Activated naive CD4-positive, alpha-beta T cell treated with anti-CD3 and anti-CD28 coated beads for 36 hours (primary cell): ENCODE measurements around the gene PTPRR. TPM values are rescaled to one million over a fixed set of nuclear protein-coding genes. Genes with fewer than 3 reads are reported as not detected.

Experiments
- CTCF ChIA-PET: fragments of 350-600 bp; sonication (Branson Sonifier 250); formaldehyde crosslinking; loops from one replicate; lab custom pipeline; 2021; ENCODE audit warnings: antibody characterized with exemption; lab: Charles Lee
- DNase-seq: peaks from one replicate; pipeline ENCODE4 v3.0.0-alpha.2; 2020
- H3K27ac Mint-ChIP-seq: one replicate; pipeline ENCODE4 v1.8.0; 2021; ENCODE audit warnings: mild to moderate bottlenecking, mixed read lengths
- H3K27me3 Mint-ChIP-seq: one replicate; pipeline ENCODE4 v1.8.0; 2021; ENCODE audit warnings: low read depth, mixed read lengths
- H3K36me3 Mint-ChIP-seq: one replicate; pipeline ENCODE4 v1.8.0; 2021; ENCODE audit warnings: low read depth, mixed read lengths
- H3K4me1 Mint-ChIP-seq: one replicate; pipeline ENCODE4 v1.8.0; 2021; ENCODE audit warnings: low read depth, mixed read lengths
- H3K4me3 Mint-ChIP-seq: one replicate; pipeline ENCODE4 v1.8.0; 2021; ENCODE audit warnings: mild to moderate bottlenecking, moderate library complexity, mixed read lengths
- H3K9me3 Mint-ChIP-seq: one replicate; pipeline ENCODE4 v1.8.0; 2021; ENCODE audit warnings: mixed read lengths
- intact Hi-C: fragments of 100-400 bp; cut with micrococcal nuclease; formaldehyde crosslinking; loops from one replicate; pipeline ENCODE4 v1.15.1; 2023
- total RNA-seq, 2 experiments: library from RNA; stranded (reverse); gene quantifications; one replicate each; pipeline ENCODE4 v1.2.3, GENCODE V29; 2021

Gene PTPRR
- total RNA-seq, 2 experiments from 2014 or later = not detected

GRCh38 chr12:70721656-70722357 lies 198.7 kb downstream of the PTPRR start:
- no peak overlapping the region for H3K27ac Mint-ChIP-seq
- CTCF ChIA-PET = interaction anchor here (0.9 to 1.8 kb wide), 3 partner anchors 8 to 821 kb away, joined by 3 to 4 read pairs (median 4); no protein-coding TSS in a partner anchor
- peaks cover 6% of the 10 kb centered on the region for H3K4me1 Mint-ChIP-seq
- H3K36me3 Mint-ChIP-seq = no peaks in the 10 kb centered on the region
- H3K9me3 Mint-ChIP-seq = no peaks in the 10 kb centered on the region
- H3K27me3 Mint-ChIP-seq = peaks cover 7% of the 10 kb centered on the region
- H3K4me3 Mint-ChIP-seq = no peak overlapping the region
- DNase-seq = no peak
- intact Hi-C loops = loop anchor here (10.0 kb wide), 1 partner anchor 1367 kb away; the partner anchor contains the start of gene YEATS4

GRCh38 chr12:70721216-70721615 lies 199.3 kb downstream of the PTPRR start:
- CTCF ChIA-PET = interaction anchor here (0.9 to 1.9 kb wide), 7 partner anchors 8 to 842 kb away, joined by 3 to 6 read pairs (median 4); no protein-coding TSS in a partner anchor
- no peak for DNase-seq
- Mint-ChIP-seq H3K27ac (no peak overlapping the region), H3K9me3 (no peaks in the 10 kb centered on the region), H3K36me3 (no peaks in the 10 kb centered on the region), H3K4me1 (peaks cover 6% of the 10 kb centered on the region), H3K4me3 (no peak overlapping the region), H3K27me3 (peaks cover 9% of the 10 kb centered on the region)
- intact Hi-C loops = loop anchor here (10.0 kb wide), 1 partner anchor 1366 kb away; the partner anchor contains the start of gene YEATS4

GRCh38 chr12:70719672-70720420 lies 200.7 kb downstream of the PTPRR start:
- H3K4me3 Mint-ChIP-seq = peak overlapping the region; percentile 45
- DNase-seq = peak; percentile 28
- H3K36me3 Mint-ChIP-seq = no peaks in the 10 kb centered on the region
- H3K27ac Mint-ChIP-seq = no peak overlapping the region
- peaks cover 6% of the 10 kb centered on the region for H3K4me1 Mint-ChIP-seq
- CTCF ChIA-PET = interaction anchor here (0.9 to 1.9 kb wide), 4 partner anchors 10 to 819 kb away, joined by 3 to 6 read pairs (median 4); no protein-coding TSS in a partner anchor
- peaks cover 9% of the 10 kb centered on the region for H3K27me3 Mint-ChIP-seq
- intact Hi-C loops = loop anchor here (1.0 to 10.0 kb wide), 4 partner anchors 130 to 1365 kb away; partner anchors contain the start of gene YEATS4
- H3K9me3 Mint-ChIP-seq = no peaks in the 10 kb centered on the region

- Mint-ChIP-seq H3K9me3 (no peaks in the 10 kb centered on the region), H3K27me3 (peaks cover 9% of the 10 kb centered on the region), H3K27ac (no peak overlapping the region), H3K4me3 (no peak overlapping the region), H3K4me1 (peaks cover 6% of the 10 kb centered on the region), H3K36me3 (no peaks in the 10 kb centered on the region)
- CTCF ChIA-PET = interaction anchor here (0.9 kb wide), 1 partner anchor 129 kb away, joined by 3 read pairs; no protein-coding TSS in a partner anchor
- intact Hi-C loops = loop anchor here (1.0 kb wide), 1 partner anchor 129 kb away; no protein-coding TSS in a partner anchor
- DNase-seq = no peak
These were observed 201.5 kb downstream of the PTPRR start for GRCh38 chr12:70719071-70719470.

- no peaks in the 10 kb centered on the region for H3K9me3 Mint-ChIP-seq
- DNase-seq = no peak
- no peak overlapping the region for H3K4me3 Mint-ChIP-seq
- H3K4me1 Mint-ChIP-seq = no peaks in the 10 kb centered on the region
- H3K27ac Mint-ChIP-seq = no peak overlapping the region
- peaks cover 11% of the 10 kb centered on the region for H3K27me3 Mint-ChIP-seq
- CTCF ChIA-PET = no interaction called here
- no peaks in the 10 kb centered on the region for H3K36me3 Mint-ChIP-seq
- intact Hi-C loops = no loop called here
These were observed 208.7 kb downstream of the PTPRR start for GRCh38 chr12:70711831-70712230.

GRCh38 chr12:70709022-70709421 lies 211.5 kb downstream of the PTPRR start:
- Mint-ChIP-seq H3K36me3 (no peaks in the 10 kb centered on the region), H3K9me3 (no peaks in the 10 kb centered on the region), H3K4me1 (no peaks in the 10 kb centered on the region), H3K27ac (no peak overlapping the region), H3K4me3 (no peak overlapping the region), H3K27me3 (peaks cover 9% of the 10 kb centered on the region)
- intact Hi-C loops = no loop called here
- no peak for DNase-seq
- CTCF ChIA-PET = no interaction called here

- no peak for DNase-seq
- H3K9me3 Mint-ChIP-seq = no peaks in the 10 kb centered on the region
- H3K4me1 Mint-ChIP-seq = no peaks in the 10 kb centered on the region
- H3K36me3 Mint-ChIP-seq = no peaks in the 10 kb centered on the region
- H3K27me3 Mint-ChIP-seq = peaks cover 14% of the 10 kb centered on the region
- H3K4me3 Mint-ChIP-seq = no peak overlapping the region
- H3K27ac Mint-ChIP-seq = no peak overlapping the region
- intact Hi-C loops = no loop called here
- CTCF ChIA-PET = no interaction called here
These were observed 213.9 kb downstream of the PTPRR start for GRCh38 chr12:70706611-70707010.

GRCh38 chr12:70698345-70698744 lies 222.2 kb downstream of the PTPRR start:
- CTCF ChIA-PET = interaction anchor here (0.5 kb wide), 1 partner anchor 186 kb away, joined by 3 read pairs; no protein-coding TSS in a partner anchor
- H3K4me1 Mint-ChIP-seq = no peaks in the 10 kb centered on the region
- no peak for DNase-seq
- H3K4me3 Mint-ChIP-seq = no peak overlapping the region
- intact Hi-C loops = no loop called here
- no peaks in the 10 kb centered on the region for H3K9me3 Mint-ChIP-seq
- no peak overlapping the region for H3K27ac Mint-ChIP-seq
- no peaks in the 10 kb centered on the region for H3K36me3 Mint-ChIP-seq
- peaks cover 14% of the 10 kb centered on the region for H3K27me3 Mint-ChIP-seq

- Mint-ChIP-seq H3K9me3 (no peaks in the 10 kb centered on the region), H3K27ac (no peak overlapping the region), H3K36me3 (no peaks in the 10 kb centered on the region), H3K4me3 (no peak overlapping the region), H3K4me1 (no peaks in the 10 kb centered on the region), H3K27me3 (peaks cover 8% of the 10 kb centered on the region)
- CTCF ChIA-PET = no interaction called here
- no peak for DNase-seq
- intact Hi-C loops = no loop called here
These were observed 225.0 kb downstream of the PTPRR start for GRCh38 chr12:70695361-70696023.

- no peak for DNase-seq
- Mint-ChIP-seq H3K9me3 (no peaks in the 10 kb centered on the region), H3K27ac (no peak overlapping the region), H3K36me3 (no peaks in the 10 kb centered on the region), H3K27me3 (peaks cover 4% of the 10 kb centered on the region), H3K4me1 (no peaks in the 10 kb centered on the region), H3K4me3 (no peak overlapping the region)
- CTCF ChIA-PET = no interaction called here
- intact Hi-C loops = no loop called here
These were observed 227.8 kb downstream of the PTPRR start for GRCh38 chr12:70692681-70693288.

GRCh38 chr12:70691018-70691672 lies 229.4 kb downstream of the PTPRR start:
- H3K4me3 Mint-ChIP-seq = no peak overlapping the region
- intact Hi-C loops = no loop called here
- no peaks in the 10 kb centered on the region for H3K36me3 Mint-ChIP-seq
- DNase-seq = no peak
- no peak overlapping the region for H3K27ac Mint-ChIP-seq
- no peaks in the 10 kb centered on the region for H3K9me3 Mint-ChIP-seq
- H3K27me3 Mint-ChIP-seq = peaks cover 3% of the 10 kb centered on the region
- H3K4me1 Mint-ChIP-seq = no peaks in the 10 kb centered on the region
- CTCF ChIA-PET = no interaction called here
